Measurements from ENCODE around the gene SCN11A.

- TF ChIP-seq CTCF (IDR thresholded peaks at IDR 0.05) (no peak), POLR2AphosphoS5 (IDR thresholded peaks at IDR 0.05) (no peak), EP300 (IDR thresholded peaks at IDR 0.05) (no peak)
Observed at GRCh38 chr3:39075910-39076309, 24.2 kb upstream of the SCN11A start.

All from upper lobe of left lung (tissue), 4 donors.